Effector memory CD8-positive, alpha-beta T cell (primary cell): ENCODE data around the gene ZNF605.

ENCODE experiments used
- ATAC-seq: fragments of 150-1000 bp; cut with Tn5 transposase; replicated peaks from 2 replicates; pipeline ENCODE4 v1.10.0; 2021; ENCODE audit warnings: mild to moderate bottlenecking, moderate library complexity
- DNase-seq, 3 experiments: peaks; one replicate each; pipeline ENCODE4 v3.0.0; 2021
- H3K27ac Mint-ChIP-seq, 2 donors: one replicate each; pipeline ENCODE4 v1.8.0; 2022; ENCODE audit warnings: mild to moderate bottlenecking in 2 of 2, mixed read lengths in 2 of 2, moderate library complexity in 2 of 2
- H3K27me3 Mint-ChIP-seq, 2 donors: one replicate each; pipeline ENCODE4 v1.8.0; 2022; ENCODE audit warnings: mixed read lengths in 2 of 2
- H3K36me3 Mint-ChIP-seq: one replicate; pipeline ENCODE4 v1.8.0; 2022; ENCODE audit warnings: mild to moderate bottlenecking, moderate library complexity, mixed read lengths; ENCODE audit not compliant: insufficient read depth
- H3K4me1 Mint-ChIP-seq, 2 donors: one replicate each; pipeline ENCODE4 v1.8.0; 2022; ENCODE audit warnings: low read depth in 2 of 2, mixed read lengths in 2 of 2
- H3K4me3 Mint-ChIP-seq, 2 donors: one replicate each; pipeline ENCODE4 v1.8.0; 2022; ENCODE audit warnings: mild to moderate bottlenecking in 2 of 2, mixed read lengths in 2 of 2, moderate library complexity in 2 of 2
- H3K9me3 Mint-ChIP-seq, 2 donors: one replicate each; pipeline ENCODE4 v1.8.0; 2022; ENCODE audit warnings: mixed read lengths in 2 of 2

ZNF605 gene

DNA sequence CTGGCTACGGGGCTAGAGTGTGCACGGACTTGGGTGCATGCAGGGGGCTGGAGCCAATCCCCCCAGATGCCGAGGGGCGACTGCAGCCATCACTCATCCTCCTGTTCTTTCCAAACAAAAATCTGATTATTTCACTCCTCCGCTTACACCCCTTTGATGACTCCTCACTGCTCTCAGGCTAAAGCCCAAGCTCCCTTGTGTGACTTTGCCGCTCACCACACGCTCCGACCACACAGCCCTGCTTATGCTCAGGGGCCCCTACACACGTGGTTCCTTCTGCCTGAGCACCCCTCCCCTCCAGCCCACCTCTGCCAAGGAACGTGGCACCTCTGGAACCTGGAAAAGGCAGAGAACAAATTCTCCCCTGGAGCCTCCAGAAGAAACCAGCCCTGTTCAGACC is 82.4 kb downstream of the ZNF605 start:
- Mint-ChIP-seq H3K27me3 (no peaks in the 10 kb centered on the region), H3K36me3 (peaks cover 69% of the 10 kb centered on the region), H3K27ac (no peak overlapping the region), H3K9me3 (no peaks in the 10 kb centered on the region), H3K4me3 (peak overlapping the region in 1 of 2 donors; percentile 58), H3K4me1 (peaks cover 5 to 8% of the 10 kb centered on the region in 2 donors)
- ATAC-seq (no peak), DNase-seq (no peak)

GRCh38 chr12:132872975-132873421 is 83.1 kb downstream of the ZNF605 start:
- Mint-ChIP-seq H3K27ac (peak overlapping the region; percentile 38 to 74), H3K27me3 (no peaks in the 10 kb centered on the region), H3K4me3 (no peak overlapping the region), H3K9me3 (no peaks in the 10 kb centered on the region), H3K36me3 (peaks cover 66% of the 10 kb centered on the region), H3K4me1 (peaks cover 7 to 8% of the 10 kb centered on the region in 2 donors)
- peak; percentile 37 for ATAC-seq
- no peak for DNase-seq

GRCh38 chr12:132872073-132872855 is 83.8 kb downstream of the ZNF605 start:
- no peak overlapping the region for H3K4me3 Mint-ChIP-seq
- H3K27ac Mint-ChIP-seq: peak overlapping the region; percentile 38 to 74
- no peaks in the 10 kb centered on the region for H3K9me3 Mint-ChIP-seq
- peaks cover 68% of the 10 kb centered on the region for H3K36me3 Mint-ChIP-seq
- H3K4me1 Mint-ChIP-seq: peaks cover 7 to 8% of the 10 kb centered on the region in 2 donors
- no peak for DNase-seq
- no peaks in the 10 kb centered on the region for H3K27me3 Mint-ChIP-seq
- no peak for ATAC-seq

DNA sequence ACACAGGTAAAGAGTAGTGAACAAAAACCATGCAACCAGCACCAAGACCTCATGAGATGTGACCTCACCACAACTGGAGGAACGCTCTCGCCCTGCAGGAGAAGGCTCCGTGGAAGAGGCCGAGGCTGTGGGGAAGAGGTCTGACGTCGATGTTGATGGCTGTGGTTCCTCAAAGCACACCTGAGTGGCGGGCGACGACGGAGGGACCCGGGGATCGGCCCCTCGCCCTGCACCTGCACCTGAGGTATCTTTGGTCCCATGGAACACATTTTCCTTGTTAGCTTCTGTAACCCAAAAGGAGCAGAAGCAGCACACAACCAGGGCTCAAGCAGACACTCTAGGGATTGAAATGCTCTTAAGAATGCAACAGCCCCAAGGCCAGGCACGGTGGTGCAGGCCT is 86.6 kb downstream of the ZNF605 start:
- no peaks in the 10 kb centered on the region for H3K27me3 Mint-ChIP-seq
- no peak for DNase-seq
- no peak overlapping the region for H3K4me3 Mint-ChIP-seq
- H3K4me1 Mint-ChIP-seq: peaks cover 10 to 11% of the 10 kb centered on the region in 2 donors
- H3K9me3 Mint-ChIP-seq: no peaks in the 10 kb centered on the region
- no peak overlapping the region for H3K27ac Mint-ChIP-seq
- peaks cover 63% of the 10 kb centered on the region for H3K36me3 Mint-ChIP-seq
- no peak for ATAC-seq
